ENCODE measurements around the gene CEBPZOS. TPM values are rescaled to one million over a fixed set of nuclear protein-coding genes. Genes with fewer than 3 reads are reported as not detected.

CEBPZOS gene
- total RNA-seq, 1 experiment from 2014 or later, result 46.5 TPM

DNA sequence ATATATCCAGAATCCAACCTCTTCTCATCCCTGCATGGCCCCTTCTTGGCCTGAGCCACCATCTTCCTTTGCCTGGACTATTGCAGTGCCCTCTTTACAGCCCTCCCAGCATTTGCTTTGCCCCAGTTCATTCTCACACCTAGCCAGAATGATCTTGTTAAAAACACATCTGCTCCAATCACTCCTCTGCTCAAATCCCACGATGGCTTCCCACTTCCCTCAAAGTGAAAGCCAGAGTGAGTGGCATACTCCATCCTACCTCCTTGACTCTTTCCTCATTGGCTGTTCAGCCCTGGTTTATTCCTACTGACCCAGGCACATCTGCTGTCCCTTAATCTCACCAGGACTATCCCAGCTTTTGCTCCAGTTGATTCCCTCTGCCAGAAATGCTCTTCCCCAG, 22.6 kb upstream of the CEBPZOS start:
- no peaks in the 10 kb centered on the region for H4K20me1 ChIP-seq (ENCODE audit: insufficient read depth)
- TF ChIP-seq EZH2 (IDR thresholded peaks at IDR 0.05; ENCODE audit: low read depth) (no peak), CTCF (conservative IDR thresholded peaks at IDR 0.05) (no peak)
- no TSS peak for BruUV-seq (replicated peaks)
- H3F3A ChIP-seq (ENCODE audit: insufficient read depth, low read depth), result no peaks in the 10 kb centered on the region
- no peak overlapping the region for H3K4me3 ChIP-seq
- H3K27me3 ChIP-seq (ENCODE audit: insufficient read depth, low read depth), result no peaks in the 10 kb centered on the region
- ChIA-PET CTCF (no interaction called here), POLR2A (ENCODE audit: unreplicated experiment) (no interaction called here)
- H3K4me1 ChIP-seq (replicated peaks; ENCODE audit: insufficient read depth), result no peaks in the 10 kb centered on the region
- H3K79me2 ChIP-seq (ENCODE audit: low read depth), result no peaks in the 10 kb centered on the region
- no peak for DNase-seq
- no peaks in the 10 kb centered on the region for H3K9me3 ChIP-seq (ENCODE audit: insufficient read depth, low read depth)
- intact Hi-C loops (cut with micrococcal nuclease; ENCODE audit: unreplicated experiment), result no loop called here
- no peaks in the 10 kb centered on the region for H3K9me2 ChIP-seq (ENCODE audit: insufficient read depth)
- H2AFZ ChIP-seq, result no peak overlapping the region
- H3K4me2 ChIP-seq, result no peak overlapping the region
- H3K36me3 ChIP-seq (ENCODE audit: low read depth), result no peaks in the 10 kb centered on the region
- H3K27ac ChIP-seq, result no peak overlapping the region

DNA sequence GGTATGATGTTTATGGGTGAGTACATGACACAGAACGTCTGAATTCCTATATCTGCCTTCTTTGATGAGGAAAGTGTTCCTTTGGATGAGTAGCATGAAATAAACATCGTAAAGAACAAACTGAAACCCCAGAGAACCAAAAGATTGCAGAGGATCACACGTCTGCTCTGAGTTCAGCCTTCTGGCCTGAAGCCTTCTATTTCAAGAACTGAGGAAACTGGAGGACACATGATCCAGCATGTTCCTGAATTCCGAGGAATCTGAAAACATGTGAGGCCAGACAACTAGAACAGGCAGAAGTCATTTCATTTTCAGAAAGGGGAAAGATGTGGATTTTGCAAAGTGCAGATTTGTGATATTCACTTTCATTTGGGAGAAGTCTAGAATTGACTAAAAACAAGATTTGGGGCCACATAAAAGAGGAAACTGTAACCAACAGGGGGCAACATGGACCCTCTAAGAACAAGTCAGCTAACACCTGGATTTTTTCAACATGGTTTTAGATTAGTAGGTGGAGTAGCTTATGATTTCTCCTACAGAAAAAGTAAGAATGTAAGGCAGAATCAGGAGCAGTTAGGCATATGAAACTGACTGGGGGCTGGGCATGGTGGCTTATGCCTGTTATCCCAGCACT, 16.2 kb upstream of the CEBPZOS start:
- no peak for DNase-seq
- Histone ChIP-seq H3K79me2 (ENCODE audit: low read depth) (no peaks in the 10 kb centered on the region), H3K4me1 (replicated peaks; ENCODE audit: insufficient read depth) (peaks cover 15% of the 10 kb centered on the region), H3K4me3 (no peak overlapping the region), H3K27me3 (ENCODE audit: insufficient read depth, low read depth) (no peaks in the 10 kb centered on the region), H4K20me1 (ENCODE audit: insufficient read depth) (no peaks in the 10 kb centered on the region), H3K9me3 (ENCODE audit: insufficient read depth, low read depth) (no peaks in the 10 kb centered on the region), H3K4me2 (no peak overlapping the region), H3K9me2 (ENCODE audit: insufficient read depth) (no peaks in the 10 kb centered on the region), H3K27ac (no peak overlapping the region), H2AFZ (no peak overlapping the region), H3F3A (ENCODE audit: insufficient read depth, low read depth) (peaks cover 6% of the 10 kb centered on the region; the same call in 1 of the 2 replicates), H3K36me3 (ENCODE audit: low read depth) (no peaks in the 10 kb centered on the region)
- TF ChIP-seq EZH2 (IDR thresholded peaks at IDR 0.05; ENCODE audit: low read depth) (no peak), CTCF (conservative IDR thresholded peaks at IDR 0.05) (no peak)
- CTCF ChIA-PET, result no interaction called here
- intact Hi-C loops (cut with micrococcal nuclease; ENCODE audit: unreplicated experiment), result no loop called here
- POLR2A ChIA-PET (ENCODE audit: unreplicated experiment), result no interaction called here
- BruUV-seq (replicated peaks), result no TSS peak

GRCh38 chr2:37180640-37181039, 15.7 kb upstream of the CEBPZOS start:
- no TSS peak for BruUV-seq (replicated peaks)
- intact Hi-C loops (cut with micrococcal nuclease; ENCODE audit: unreplicated experiment), result no loop called here
- CTCF ChIA-PET, result no interaction called here

More at GRCh38 chr2:37180640-37181039, 15.7 kb upstream of the CEBPZOS start:
- no peak for TF ChIP-seq EZH2 (IDR thresholded peaks at IDR 0.05; ENCODE audit: low read depth)
- TF ChIP-seq CTCF (conservative IDR thresholded peaks at IDR 0.05), result no peak
- Histone ChIP-seq H3K27me3 (ENCODE audit: insufficient read depth, low read depth) (no peaks in the 10 kb centered on the region), H3K4me2 (no peak overlapping the region), H3K4me1 (replicated peaks; ENCODE audit: insufficient read depth) (peaks cover 15% of the 10 kb centered on the region), H3K79me2 (ENCODE audit: low read depth) (no peaks in the 10 kb centered on the region), H2AFZ (no peak overlapping the region), H3K9me2 (ENCODE audit: insufficient read depth) (no peaks in the 10 kb centered on the region), H3K9me3 (ENCODE audit: insufficient read depth, low read depth) (no peaks in the 10 kb centered on the region), H3K36me3 (ENCODE audit: low read depth) (no peaks in the 10 kb centered on the region), H3K27ac (no peak overlapping the region), H4K20me1 (ENCODE audit: insufficient read depth) (no peaks in the 10 kb centered on the region), H3F3A (ENCODE audit: insufficient read depth, low read depth) (peaks cover 6% of the 10 kb centered on the region; the same call in 1 of the 2 replicates), H3K4me3 (no peak overlapping the region)
- POLR2A ChIA-PET (ENCODE audit: unreplicated experiment), result no interaction called here
- no peak for DNase-seq

Measured in PC-9 (cell line).